NCI-H128 (cell line): ENCODE data around the gene COL6A3.

ENCODE experiments used
- DNase-seq: peaks from one replicate; lab custom pipeline; 2025; ENCODE audit not compliant: unreplicated experiment; lab: John Stamatoyannopoulos, UW

Gene COL6A3

DNA sequence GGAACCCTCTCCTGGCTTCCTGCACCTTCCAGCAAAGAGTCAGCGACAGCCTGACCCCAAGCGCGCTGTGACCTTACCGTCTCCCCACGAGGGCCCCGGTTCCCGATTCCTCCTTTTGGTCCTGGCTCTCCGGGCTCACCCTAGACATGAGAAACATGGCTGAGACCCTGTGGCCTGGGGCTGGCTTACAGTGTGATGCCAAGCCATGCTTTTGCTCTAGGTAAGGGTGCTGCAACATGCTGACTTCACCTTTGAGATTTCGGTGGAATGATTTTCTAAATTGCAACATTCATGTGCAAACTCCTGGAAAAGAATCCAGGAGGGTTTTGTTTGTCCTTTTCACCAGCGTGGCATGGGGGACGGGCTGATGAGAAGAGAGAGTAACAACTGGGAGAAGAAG lies 63.9 kb downstream of the COL6A3 start:
- no peak for DNase-seq

DNA sequence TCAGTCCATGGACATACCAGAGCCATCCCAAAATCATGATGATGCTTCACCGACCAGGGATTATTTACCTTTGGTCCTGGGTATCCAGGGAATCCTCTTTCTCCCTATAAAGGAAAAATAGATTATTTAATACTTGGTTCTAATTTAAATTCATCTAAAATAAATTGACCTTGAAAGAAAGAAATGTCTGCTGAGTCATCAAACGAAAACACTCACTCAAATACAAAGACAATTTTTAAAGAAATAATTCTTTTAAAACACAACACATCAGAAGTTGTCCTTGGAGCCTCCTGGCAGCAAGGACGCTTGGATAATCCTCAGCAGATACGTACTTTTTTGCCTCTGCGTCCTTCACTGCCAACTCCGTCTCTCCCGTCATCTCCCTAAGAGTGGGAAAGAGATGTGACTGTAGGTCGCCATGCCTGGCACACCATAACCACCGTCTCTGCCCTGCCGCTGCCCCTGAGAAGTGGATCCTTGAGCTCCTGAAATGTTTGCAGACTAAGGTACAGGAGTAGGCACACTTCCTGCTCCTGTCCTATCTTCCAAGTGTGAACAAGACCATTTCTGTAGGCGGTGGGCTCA lies 65.6 kb downstream of the COL6A3 start:
- DNase-seq = no peak

GRCh38 chr2:237345891-237346640 lies 67.9 kb downstream of the COL6A3 start:
- DNase-seq = no peak

DNA sequence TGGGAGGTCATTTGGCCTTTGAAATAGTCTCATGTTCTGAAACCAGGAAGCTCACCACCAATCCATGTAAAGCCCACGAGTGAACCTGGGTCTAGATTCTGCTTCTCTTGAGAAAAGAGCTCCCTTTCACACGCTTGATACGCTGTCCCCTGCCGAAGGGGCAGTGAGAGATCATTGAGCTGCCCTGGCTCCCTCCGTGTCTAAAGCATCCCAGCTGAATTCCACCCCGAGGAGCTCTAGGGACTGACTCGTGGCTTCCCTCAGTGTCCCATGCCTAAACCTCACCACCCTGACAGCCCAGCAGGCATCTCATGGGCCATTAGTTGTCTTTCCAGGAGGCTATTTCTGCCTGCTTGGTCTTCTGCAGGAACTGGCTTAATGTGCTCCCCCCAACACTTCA lies 68.6 kb downstream of the COL6A3 start:
- no peak for DNase-seq

DNA sequence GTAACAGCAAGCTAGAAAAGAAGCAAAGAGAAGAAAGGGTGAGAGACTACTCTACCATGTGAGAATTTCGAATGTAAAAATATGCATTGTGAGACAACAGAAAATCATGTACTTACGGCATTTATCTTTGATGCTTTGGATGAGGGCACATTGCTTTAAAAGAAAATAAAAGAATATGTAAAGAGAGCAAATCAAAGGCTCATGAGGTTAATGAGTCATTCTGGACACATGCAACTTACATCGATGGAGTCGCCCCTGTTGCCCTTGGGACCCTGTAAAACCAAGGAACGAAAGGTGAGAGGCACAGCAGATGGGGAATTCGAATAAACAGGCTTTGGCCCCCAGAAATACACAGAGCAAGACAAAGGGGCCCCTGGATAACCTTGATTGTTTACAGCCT lies 69.0 kb downstream of the COL6A3 start:
- DNase-seq = no peak

DNA sequence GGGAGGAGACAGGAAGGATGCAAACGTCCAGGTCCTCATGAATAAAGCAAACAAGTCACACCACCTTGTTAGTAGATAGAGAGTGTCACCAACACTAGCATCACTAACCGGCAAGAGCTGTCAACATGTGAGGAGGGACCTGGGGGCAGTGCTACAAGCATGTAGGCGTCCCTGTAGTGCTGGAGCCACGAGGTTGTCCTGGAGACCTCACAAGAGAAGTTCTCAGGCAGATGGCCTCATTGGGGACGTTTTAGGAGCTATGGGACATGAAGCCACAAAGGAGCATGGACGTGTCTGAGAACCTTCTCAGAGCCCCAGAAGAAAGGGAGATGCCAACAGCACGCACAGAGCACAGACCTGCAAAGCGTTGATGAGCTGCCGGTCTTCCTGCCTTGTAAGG lies 70.0 kb downstream of the COL6A3 start:
- no peak for DNase-seq

DNA sequence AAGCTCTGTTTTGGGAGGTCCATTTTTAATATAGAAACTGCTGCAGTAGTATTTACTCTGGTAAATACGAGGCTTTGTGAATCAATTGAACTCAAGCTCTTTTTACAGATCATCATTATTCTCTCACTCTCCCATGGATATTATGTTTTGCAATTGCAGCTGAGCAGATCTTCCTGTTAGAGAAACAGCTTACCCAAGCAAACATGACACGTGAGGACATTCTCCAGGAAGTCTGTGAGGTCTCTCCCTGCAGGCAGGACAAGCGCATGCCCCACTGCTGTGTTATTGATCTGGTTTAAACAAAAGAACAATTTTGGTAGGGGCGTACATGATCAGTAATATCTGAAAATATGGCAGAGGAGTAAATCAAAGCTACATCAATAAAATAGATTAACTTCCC lies 72.1 kb downstream of the COL6A3 start:
- no peak for DNase-seq

- DNase-seq = no peak
These were observed 76.4 kb downstream of the COL6A3 start for GRCh38 chr2:237337586-237337985.

DNA sequence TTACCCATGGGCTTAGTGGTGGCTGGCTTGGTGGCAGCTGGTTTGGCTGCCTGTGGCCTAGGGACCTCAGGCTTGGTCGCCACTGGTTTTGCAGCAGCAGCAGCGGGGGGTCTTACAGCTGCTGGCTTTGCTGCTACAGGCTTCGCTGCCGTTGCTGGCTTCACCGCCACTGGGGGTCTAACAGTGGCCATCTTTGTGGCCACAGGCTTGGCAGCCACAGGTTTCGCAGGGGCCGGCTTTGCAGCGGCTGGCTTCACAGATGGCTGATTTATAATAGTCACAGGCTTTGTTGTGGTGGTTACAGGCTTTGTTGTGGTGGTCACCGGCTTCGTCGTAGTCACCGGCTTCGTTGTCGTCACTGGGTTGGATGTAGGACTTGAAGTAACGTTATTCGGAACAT lies 77.8 kb downstream of the COL6A3 start:
- DNase-seq = no peak

DNA sequence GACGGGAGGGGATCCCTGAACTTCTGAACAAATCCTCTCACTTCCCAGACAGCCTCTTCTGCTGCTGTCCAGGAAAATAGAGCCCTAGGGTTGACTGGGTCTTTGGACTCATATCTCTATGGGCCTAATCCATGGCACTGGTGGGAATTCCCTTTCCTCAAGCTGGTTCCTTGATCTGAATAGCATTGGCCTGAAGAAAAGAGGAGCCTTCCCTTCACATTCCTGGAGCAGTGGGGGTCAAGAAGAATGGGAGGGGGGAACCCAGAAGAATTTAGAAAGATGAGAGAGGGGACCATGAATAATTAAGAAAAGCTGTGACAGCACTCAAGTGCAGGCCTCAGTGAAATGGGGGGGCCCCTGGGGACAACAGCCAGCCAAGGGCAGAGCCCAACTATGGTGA lies 80.2 kb downstream of the COL6A3 start:
- no peak for DNase-seq

- no peak for DNase-seq
These were observed 83.4 kb downstream of the COL6A3 start for GRCh38 chr2:237330541-237330940.

DNA sequence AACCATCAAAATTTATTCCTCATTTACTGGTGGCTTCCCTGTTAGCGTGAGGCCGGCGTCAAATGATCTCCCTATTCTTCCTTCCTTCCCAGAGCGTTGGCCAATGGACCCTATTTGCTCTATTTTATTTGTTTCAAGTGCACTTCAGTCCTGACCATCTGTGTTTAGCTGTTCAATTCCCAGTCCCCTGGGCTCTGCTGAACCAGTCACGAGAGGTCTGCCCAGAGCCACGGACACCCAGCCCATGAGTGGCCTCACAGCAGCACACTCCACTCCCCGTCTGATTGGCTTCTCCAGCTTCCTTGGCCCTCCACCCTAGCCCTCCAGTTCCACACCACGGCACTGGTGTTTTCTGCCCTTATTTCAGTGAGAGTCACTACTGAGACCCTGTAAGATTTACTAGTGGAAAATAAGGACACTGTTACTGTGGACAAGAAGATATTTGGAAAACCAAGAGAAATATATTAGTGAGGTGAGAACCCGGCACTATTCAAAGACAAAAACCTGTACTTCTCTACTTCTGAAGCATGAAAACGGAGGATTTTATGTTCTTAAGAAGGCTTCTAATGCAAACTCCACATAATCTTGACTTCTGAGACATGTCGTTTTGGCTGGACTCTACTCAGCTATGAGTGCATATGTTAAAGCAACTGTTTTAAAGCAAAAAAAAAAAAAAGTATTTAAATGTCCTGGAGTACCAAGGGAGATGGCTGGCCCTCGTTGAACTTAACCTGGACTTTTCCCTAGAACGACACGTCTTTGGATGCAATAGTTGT lies 86.6 kb downstream of the COL6A3 start:
- DNase-seq = no peak

GRCh38 chr2:237326266-237327171 lies 87.4 kb downstream of the COL6A3 start:
- no peak for DNase-seq

GRCh38 chr2:237324837-237325236 lies 89.1 kb downstream of the COL6A3 start:
- no peak for DNase-seq

DNA sequence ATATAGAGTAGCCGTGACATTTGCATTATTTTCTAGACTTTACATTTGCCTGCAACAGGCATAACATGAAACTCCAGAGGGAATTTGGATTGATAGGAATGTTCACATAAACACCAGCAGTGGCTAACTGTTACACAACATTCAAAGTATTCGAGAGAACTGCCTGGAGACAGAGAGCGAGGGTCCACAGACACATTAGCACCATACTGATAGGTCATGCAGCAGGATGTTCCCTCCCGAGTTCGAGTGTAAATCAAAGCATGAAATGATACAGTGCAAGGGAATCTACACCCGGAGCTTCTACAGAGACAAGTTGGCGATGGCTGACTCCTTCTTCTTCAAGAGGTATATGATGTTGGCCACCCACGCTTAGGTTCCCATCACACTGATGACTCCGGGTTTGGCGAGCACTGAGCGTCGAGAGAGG lies 89.5 kb downstream of the COL6A3 start:
- DNase-seq = no peak

GRCh38 chr2:237323656-237324055 lies 90.3 kb downstream of the COL6A3 start:
- no peak for DNase-seq

DNA sequence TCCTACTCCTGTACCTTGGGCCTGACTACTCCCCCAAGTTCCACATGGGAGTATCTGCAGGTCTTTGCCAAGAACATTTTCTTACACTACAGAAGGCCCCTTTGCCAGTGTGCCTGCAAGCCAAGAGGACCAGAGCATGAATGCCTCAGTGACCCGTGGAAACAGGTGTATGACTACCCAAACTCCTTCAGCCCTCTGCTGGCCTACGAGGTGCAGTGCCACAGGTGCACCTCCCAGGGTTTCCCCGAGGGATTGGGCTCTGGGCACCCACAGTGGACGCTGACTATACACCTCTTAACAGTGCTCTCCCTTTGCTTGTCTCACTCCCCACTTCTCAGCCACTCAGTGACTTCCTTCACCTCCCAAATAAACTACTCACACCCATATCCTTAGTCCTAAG lies 91.4 kb downstream of the COL6A3 start:
- DNase-seq = no peak

- no peak for DNase-seq
These were observed 92.2 kb downstream of the COL6A3 start for GRCh38 chr2:237321746-237322145.

DNA sequence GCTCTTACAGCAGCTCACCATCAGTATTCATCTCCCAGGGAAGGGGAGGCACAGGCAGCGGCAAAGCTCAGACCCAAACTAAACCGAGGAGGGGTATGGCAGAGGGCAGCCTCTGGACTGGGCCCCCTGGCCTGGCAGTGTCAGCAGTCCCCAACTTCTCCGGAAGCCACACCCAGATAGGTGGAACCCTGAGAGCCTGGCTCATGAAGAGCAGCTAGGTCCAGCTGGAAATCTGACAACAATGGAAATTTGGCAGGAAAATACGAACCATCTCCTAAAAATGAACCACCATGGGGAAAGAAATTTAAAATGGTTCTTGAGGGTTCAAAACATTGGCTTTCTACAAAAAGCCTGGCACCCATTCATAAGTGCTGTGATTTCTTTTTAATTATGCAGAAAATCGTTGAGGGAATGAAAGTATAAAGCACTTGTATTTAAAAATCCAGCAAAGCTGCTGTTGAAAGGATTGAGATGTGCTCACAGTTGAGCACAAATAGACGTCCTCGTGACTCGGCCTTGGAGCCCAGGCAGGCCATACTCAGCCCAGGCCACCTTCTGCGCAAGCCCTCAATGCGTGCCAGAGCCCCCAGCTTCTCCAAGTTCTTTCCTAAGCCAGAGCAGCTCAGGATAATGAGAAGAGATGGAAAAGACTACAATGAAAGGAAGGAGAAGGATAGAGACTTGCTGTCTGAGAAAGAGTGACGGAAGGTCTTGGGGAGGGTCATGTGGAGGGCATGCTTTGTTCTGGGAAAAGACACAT lies 93.0 kb downstream of the COL6A3 start:
- DNase-seq = no peak

DNA sequence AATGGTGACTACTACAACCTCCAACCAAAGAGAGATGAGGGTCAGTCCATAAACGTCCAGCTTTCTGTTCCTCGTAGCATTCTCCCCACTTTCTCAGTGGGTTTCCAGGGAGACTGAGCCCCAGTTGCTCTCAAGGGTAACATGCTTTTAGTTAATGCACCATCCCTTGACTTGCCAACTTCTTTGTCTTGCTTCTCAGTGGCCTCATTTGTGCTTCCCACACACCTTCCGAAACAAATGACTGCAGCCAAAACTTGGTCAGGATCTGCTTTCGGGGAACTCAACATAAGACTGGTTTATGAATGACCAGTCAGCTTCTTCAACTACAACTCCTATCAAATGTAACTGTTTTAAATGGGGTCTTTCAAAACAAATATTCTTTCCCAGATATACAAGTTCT lies 94.1 kb downstream of the COL6A3 start:
- no peak for DNase-seq
